Measurements from ENCODE around the gene HOXA3.

DNA sequence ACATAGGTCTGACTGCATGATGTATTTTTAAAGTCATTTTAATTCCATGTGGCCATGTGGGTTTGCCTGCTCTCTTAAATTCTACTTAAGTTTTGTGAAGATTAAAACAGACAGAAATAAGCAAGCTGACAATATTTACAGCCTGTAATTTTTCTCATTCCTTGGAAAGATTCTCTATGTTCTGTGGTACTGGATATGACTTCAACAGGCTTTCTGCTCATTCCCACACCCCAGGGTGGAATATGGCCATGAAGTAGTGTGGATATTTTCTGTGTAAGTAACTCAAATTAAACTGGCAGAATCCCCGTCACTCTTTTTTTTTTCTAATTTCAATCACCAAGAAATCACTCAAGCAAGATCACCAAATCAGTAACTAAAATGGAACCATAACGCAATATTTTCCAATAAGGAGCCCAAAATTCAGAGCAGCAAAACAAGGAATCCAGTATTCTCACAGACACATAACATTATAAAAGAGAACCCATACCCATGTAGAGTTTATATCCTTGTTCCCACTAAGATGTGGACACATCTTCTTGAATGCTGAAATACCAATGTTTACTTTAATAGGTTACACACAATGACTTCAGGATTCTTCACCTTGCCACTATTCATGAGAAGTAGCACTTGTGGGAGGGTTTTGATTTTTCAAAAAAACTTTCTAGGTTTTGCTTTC is 14.6 kb downstream of the HOXA3 start:
- TF ChIP-seq POLR2A (IDR thresholded peaks at IDR 0.05) (no peak), POLR2AphosphoS5 (IDR thresholded peaks at IDR 0.05) (peak; percentile 45), EP300 (IDR thresholded peaks at IDR 0.05) (no peak)
- TF ChIP-seq, protein P1, sequence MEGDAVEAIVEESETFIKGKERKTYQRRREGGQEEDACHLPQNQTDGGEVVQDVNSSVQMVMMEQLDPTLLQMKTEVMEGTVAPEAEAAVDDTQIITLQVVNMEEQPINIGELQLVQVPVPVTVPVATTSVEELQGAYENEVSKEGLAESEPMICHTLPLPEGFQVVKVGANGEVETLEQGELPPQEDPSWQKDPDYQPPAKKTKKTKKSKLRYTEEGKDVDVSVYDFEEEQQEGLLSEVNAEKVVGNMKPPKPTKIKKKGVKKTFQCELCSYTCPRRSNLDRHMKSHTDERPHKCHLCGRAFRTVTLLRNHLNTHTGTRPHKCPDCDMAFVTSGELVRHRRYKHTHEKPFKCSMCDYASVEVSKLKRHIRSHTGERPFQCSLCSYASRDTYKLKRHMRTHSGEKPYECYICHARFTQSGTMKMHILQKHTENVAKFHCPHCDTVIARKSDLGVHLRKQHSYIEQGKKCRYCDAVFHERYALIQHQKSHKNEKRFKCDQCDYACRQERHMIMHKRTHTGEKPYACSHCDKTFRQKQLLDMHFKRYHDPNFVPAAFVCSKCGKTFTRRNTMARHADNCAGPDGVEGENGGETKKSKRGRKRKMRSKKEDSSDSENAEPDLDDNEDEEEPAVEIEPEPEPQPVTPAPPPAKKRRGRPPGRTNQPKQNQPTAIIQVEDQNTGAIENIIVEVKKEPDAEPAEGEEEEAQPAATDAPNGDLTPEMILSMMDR (IDR thresholded peaks at IDR 0.05), result no peak

All from gastroesophageal sphincter (tissue), 3 donors.